Natural killer cell (primary cell): ENCODE measurements around the gene FANCM. TPM values are rescaled to one million over a fixed set of nuclear protein-coding genes. Genes with fewer than 3 reads are reported as not detected.

ENCODE experiments used
- ATAC-seq, 3 donors: fragments of 150-1000 bp in 2 of 3; fragments of 200-7000 bp in 1 of 3; cut with Tn5 transposase; 1 replicate in 1 of 3; 2 replicates in 2 of 3; pipeline ENCODE4 v1.10.0; 2021; ENCODE audit warnings: mild to moderate bottlenecking in 2 of 3, moderate library complexity in 2 of 3
- DNase-seq, 2 donors: peaks; one replicate each; pipeline versions ENCODE4 v3.0.0 to v3.0.0-alpha.2; 2013 to 2021; ENCODE audit warnings: mixed read lengths in 1 of 2
- H3K27ac ChIP-seq: one replicate; pipeline ENCODE4 v1.5.1; 2013; ENCODE audit warnings: mild to moderate bottlenecking, low read length
- H3K27me3 ChIP-seq: one replicate; pipeline ENCODE4 v1.6.1; 2013; ENCODE audit warnings: low read length; ENCODE audit not compliant: control insufficient read depth, insufficient read depth
- H3K36me3 ChIP-seq: one replicate; pipeline ENCODE4 v1.6.1; 2013; ENCODE audit warnings: low read length; ENCODE audit not compliant: control insufficient read depth, insufficient read depth
- H3K4me1 ChIP-seq: one replicate; pipeline ENCODE4 v1.6.1; 2013; ENCODE audit warnings: low read length; ENCODE audit not compliant: control insufficient read depth, insufficient read depth
- H3K4me3 ChIP-seq: one replicate; pipeline ENCODE4 v1.5.1; 2013; ENCODE audit warnings: low read length
- H3K9me3 ChIP-seq: one replicate; pipeline ENCODE4 v1.6.1; 2013; ENCODE audit warnings: low read length; ENCODE audit not compliant: control insufficient read depth, insufficient read depth
- H3K27ac Mint-ChIP-seq, 2 donors: one replicate each; pipeline ENCODE4 v1.8.0; 2022; ENCODE audit warnings: mild to moderate bottlenecking in 2 of 2, mixed read lengths in 2 of 2, moderate library complexity in 1 of 2
- H3K27me3 Mint-ChIP-seq, 2 donors: one replicate each; pipeline ENCODE4 v1.8.0; 2022; ENCODE audit warnings: low read depth in 2 of 2, mixed read lengths in 2 of 2
- H3K36me3 Mint-ChIP-seq: one replicate; pipeline ENCODE4 v1.8.0; 2022; ENCODE audit warnings: mixed read lengths
- H3K4me1 Mint-ChIP-seq, 2 donors: one replicate each; pipeline ENCODE4 v1.8.0; 2022; ENCODE audit warnings: mixed read lengths in 2 of 2
- H3K4me3 Mint-ChIP-seq: one replicate; pipeline ENCODE4 v1.8.0; 2022; ENCODE audit warnings: mild to moderate bottlenecking, moderate library complexity, mixed read lengths
- H3K9me3 Mint-ChIP-seq, 2 donors: one replicate each; pipeline ENCODE4 v1.8.0; 2022; ENCODE audit warnings: mixed read lengths in 2 of 2
- CTCF ChIP-seq: fragments of 200-600 bp; IDR thresholded peaks from one replicate; pipeline ENCODE4 v1.8.0; 2022; ENCODE audit warnings: antibody characterized with exemption
- WGBS: methylation state at CpG from one replicate; pipeline ENCODE4 v1.1.7; 2013; ENCODE audit warnings: missing lambda C conversion rate; ENCODE audit not compliant: insufficient coverage; 5-methylcytosine and 5-hydroxymethylcytosine counted together
- intact Hi-C: fragments of 100-400 bp; cut with micrococcal nuclease; formaldehyde crosslinking; loops from one replicate; pipeline ENCODE4 v1.14.2; 2022
- total RNA-seq, 4 donors: library from RNA; stranded (reverse); fragments of 120-200 nt in 1 of 4; gene quantifications; one replicate each; pipeline versions ENCODE4 v1.2.3 to v1.2.4, GENCODE V29; 2013 to 2022

Gene FANCM
- total RNA-seq, 3 donors from 2014 or later (not counting 1 experiment from before 2014, with no cell fraction given) = 8.3 to 16.9 (median 13.2) TPM

- H3K4me1 ChIP-seq = no peaks in the 10 kb centered on the region
- no peak overlapping the region for H3K4me3 ChIP-seq
- no peak overlapping the region for H3K27ac ChIP-seq
- no peak overlapping the region for H3K27ac Mint-ChIP-seq
- H3K36me3 ChIP-seq = peaks cover 40% of the 10 kb centered on the region
- WGBS = 96% methylated on average over 3 of the region's 3 CpGs
- DNase-seq (no peak), ATAC-seq (peak in 1 of 3 donors; percentile 13)
- H3K4me3 Mint-ChIP-seq = no peak overlapping the region
- peaks cover 22% of the 10 kb centered on the region for H3K36me3 Mint-ChIP-seq
- peaks cover 11 to 12% of the 10 kb centered on the region in 2 donors for H3K4me1 Mint-ChIP-seq
- no peak for TF ChIP-seq CTCF
- H3K9me3 ChIP-seq = no peaks in the 10 kb centered on the region
- intact Hi-C loops = no loop called here
- no peaks in the 10 kb centered on the region for H3K9me3 Mint-ChIP-seq
- no peaks in the 10 kb centered on the region for H3K27me3 ChIP-seq
- no peaks in the 10 kb centered on the region for H3K27me3 Mint-ChIP-seq
Measured at GRCh38 chr14:45222485-45223262, 86.9 kb downstream of the FANCM start.

GRCh38 chr14:45227566-45227965 lies 91.8 kb downstream of the FANCM start:
- DNase-seq (no peak), ATAC-seq (no peak)
- H3K9me3 Mint-ChIP-seq = no peaks in the 10 kb centered on the region
- intact Hi-C loops = no loop called here
- H3K4me1 Mint-ChIP-seq = peaks cover 9 to 11% of the 10 kb centered on the region in 2 donors
- no peak overlapping the region for H3K4me3 ChIP-seq
- H3K27ac Mint-ChIP-seq = no peak overlapping the region
- peaks cover 67% of the 10 kb centered on the region for H3K36me3 ChIP-seq
- peaks cover 30% of the 10 kb centered on the region for H3K36me3 Mint-ChIP-seq
- no peak overlapping the region for H3K4me3 Mint-ChIP-seq
- no peaks in the 10 kb centered on the region for H3K4me1 ChIP-seq
- no peaks in the 10 kb centered on the region for H3K27me3 ChIP-seq
- no peak for TF ChIP-seq CTCF
- WGBS = 96% methylated on average over 3 of the region's 4 CpGs
- no peak overlapping the region for H3K27ac ChIP-seq
- no peaks in the 10 kb centered on the region for H3K9me3 ChIP-seq
- no peaks in the 10 kb centered on the region for H3K27me3 Mint-ChIP-seq

- Histone ChIP-seq H3K27me3 (no peaks in the 10 kb centered on the region), H3K36me3 (peaks cover 37% of the 10 kb centered on the region), H3K9me3 (no peaks in the 10 kb centered on the region), H3K27ac (no peak overlapping the region), H3K4me1 (no peaks in the 10 kb centered on the region), H3K4me3 (no peak overlapping the region)
- ATAC-seq (no peak), DNase-seq (no peak)
- no peak overlapping the region for H3K4me3 Mint-ChIP-seq
- intact Hi-C loops = no loop called here
- no peaks in the 10 kb centered on the region for H3K27me3 Mint-ChIP-seq
- no peaks in the 10 kb centered on the region for H3K9me3 Mint-ChIP-seq
- 93% methylated on average over 1 of the region's 2 CpGs for WGBS
- H3K27ac Mint-ChIP-seq = no peak overlapping the region
- TF ChIP-seq CTCF = no peak
- H3K36me3 Mint-ChIP-seq = peaks cover 6% of the 10 kb centered on the region
- H3K4me1 Mint-ChIP-seq = peaks cover 0 to 15% of the 10 kb centered on the region in 2 donors
Measured at GRCh38 chr14:45238988-45239387, 103.3 kb downstream of the FANCM start.

- Mint-ChIP-seq H3K4me3 (no peak overlapping the region), H3K27me3 (no peaks in the 10 kb centered on the region), H3K9me3 (no peaks in the 10 kb centered on the region), H3K4me1 (peaks cover 0 to 15% of the 10 kb centered on the region in 2 donors), H3K36me3 (no peaks in the 10 kb centered on the region), H3K27ac (no peak overlapping the region)
- DNase-seq = no peak
- H3K27me3 ChIP-seq = no peaks in the 10 kb centered on the region
- 76% methylated on average over 3 of the region's 3 CpGs for WGBS
- ATAC-seq = no peak
- intact Hi-C loops = no loop called here
- TF ChIP-seq CTCF = no peak
- H3K4me1 ChIP-seq = no peaks in the 10 kb centered on the region
- H3K4me3 ChIP-seq = no peak overlapping the region
- H3K9me3 ChIP-seq = no peaks in the 10 kb centered on the region
- peaks cover 12% of the 10 kb centered on the region for H3K36me3 ChIP-seq
- H3K27ac ChIP-seq = no peak overlapping the region
Measured at GRCh38 chr14:45242706-45243105, 107.0 kb downstream of the FANCM start.
